Umbilical cord (tissue), 2 donors: ENCODE data around the gene CFAP157. TPM values are rescaled to one million over a fixed set of nuclear protein-coding genes. Genes with fewer than 3 reads are reported as not detected.

Experiments used
- DNase-seq: peaks from one replicate; pipeline ENCODE4 v3.0.0-alpha.2; 2015; ENCODE audit warnings: low spot score
- total RNA-seq: library from RNA; depleted of rRNA; stranded (reverse); fragments of >200 nt; gene quantifications from one replicate; pipeline ENCODE4 v1.2.3, GENCODE V29; 2014; ENCODE audit warnings: low replicate concordance; ENCODE audit not compliant: insufficient read depth

Gene CFAP157
- total RNA-seq, 1 donor from 2014 or later, result 2.9 TPM

DNA sequence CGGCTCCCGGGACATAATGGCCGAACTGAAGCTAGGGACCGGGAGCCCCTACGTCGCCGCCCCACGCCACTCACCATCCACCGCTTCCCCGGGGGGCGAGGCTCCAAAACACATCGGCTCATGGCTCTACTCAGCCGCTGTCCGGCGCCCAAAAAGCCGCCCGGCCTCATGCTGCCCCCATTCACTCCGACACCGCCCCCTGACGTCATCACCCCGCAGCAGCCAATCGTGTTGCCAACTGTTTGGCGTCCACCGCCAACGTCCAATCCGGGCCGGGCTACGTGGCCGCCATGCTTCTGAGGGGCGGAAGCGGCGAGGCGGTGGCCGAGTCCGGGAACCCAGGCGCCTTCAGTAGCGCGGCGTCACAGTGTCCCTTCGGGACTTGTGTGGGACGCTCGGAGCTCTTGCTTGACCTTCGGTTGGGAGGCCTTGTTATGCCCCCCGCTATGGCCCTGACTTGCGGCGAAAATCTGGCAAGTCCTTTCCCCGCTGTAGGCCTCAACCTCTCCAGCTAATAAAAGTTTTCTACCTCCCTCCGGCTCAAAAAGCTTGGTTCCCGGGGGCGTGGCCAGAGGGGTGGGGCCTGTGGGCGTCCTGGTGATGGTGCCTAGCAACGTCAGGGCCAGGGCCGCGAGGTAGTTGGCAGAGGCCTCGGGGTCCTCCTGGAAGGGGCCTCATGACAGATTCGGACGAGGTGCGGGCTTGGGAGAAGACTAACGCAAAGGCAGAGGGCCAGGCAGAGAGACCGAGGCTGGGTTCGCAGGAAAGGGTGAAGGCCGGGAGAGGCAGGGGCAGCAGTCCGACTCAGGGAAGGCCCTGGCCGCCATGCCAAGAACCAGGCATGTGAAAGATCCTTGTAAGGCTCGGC lies 8.9 kb downstream of the CFAP157 start, which contains the start of the genes PTRH1 and TTC16:
PTRH1 (minus strand) TSS at position 194 of the 868 bp plus-strand sequence; CDS start at position 170, 24 bp downstream.
TTC16 (plus strand) TSS at position 610 of the 868 bp plus-strand sequence; CDS start at position 677, 67 bp downstream.
- peak; percentile 98 for DNase-seq

DNA sequence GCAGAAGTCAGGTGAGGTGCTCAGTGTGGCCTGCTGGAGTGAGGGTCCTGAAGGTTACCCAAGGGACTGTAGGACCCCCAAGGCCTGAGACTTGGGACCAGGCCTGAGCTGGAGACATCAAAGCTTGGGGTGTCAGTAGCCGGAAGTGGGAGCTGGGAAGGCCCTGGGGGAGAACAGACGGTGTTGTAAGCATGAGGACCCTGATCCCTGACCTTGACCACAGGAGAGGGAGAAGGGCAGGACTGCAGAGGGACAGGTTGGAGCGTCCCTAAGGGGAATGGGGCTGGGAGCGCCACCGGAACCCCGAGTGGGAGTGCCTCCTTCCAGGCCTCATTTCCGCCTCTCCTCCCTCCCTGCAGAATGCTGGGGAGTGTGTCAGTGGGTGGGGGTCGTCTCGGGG lies 9.6 kb downstream of the CFAP157 start:
- DNase-seq, result no peak

DNA sequence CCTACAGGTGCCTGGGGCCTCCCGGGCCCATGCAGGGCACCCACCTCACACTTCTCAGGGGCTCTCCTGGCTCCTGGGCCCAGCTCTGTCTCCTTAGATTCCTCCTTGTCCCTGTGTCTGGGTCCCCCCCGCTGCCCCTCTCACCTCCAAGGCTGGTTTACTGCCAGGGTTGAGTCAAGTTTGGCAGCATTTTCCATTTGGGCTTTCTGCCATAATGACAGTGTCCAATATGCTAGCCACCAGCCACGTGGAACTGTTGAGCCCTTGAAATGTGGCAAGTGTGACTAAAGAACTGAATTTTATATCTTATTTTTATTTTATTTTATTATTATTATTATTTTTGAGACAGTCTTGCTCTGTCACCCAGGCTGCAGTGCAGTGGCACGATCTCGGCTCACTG lies 11.0 kb downstream of the CFAP157 start:
- DNase-seq, result no peak

DNA sequence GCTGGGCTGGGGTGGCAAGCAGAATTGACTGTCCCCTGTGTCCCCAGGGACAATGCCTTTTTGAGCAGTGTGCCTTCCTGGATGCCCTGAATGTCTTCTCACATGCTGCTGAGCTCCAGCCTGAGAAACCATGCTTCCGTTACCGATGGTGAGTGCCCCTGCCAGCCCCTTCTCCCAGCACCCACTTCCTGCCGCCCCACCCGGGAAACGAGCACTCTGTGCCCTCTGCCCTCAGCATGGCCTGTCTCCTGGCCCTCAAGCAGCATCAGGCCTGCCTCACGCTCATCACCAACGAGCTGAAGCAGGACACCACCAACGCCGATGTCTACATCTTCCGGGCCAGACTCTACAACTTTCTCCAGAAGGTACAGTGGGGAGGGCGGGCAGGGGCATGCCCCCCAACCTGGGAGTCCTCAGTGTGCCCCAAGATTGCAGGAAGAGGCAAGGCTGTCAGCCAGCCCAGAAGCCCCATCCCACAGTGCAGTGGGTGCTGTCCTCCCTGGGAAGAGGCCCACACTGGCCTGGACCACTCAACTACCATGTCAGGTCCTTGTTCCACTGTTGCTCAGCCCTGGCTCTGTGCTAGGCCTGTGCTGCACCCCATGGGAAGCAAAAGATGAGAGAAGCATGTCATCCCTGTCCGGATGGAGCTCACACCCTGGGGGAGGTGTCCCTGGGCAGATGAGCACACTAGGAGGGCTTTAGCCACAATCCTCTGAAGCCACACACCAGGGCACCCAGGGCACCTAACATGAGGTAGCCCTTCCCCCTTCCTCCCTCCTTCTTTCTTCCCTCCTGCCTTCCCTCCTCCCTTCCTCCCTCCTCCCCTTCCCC lies 13.5 kb downstream of the CFAP157 start:
- no peak for DNase-seq

DNA sequence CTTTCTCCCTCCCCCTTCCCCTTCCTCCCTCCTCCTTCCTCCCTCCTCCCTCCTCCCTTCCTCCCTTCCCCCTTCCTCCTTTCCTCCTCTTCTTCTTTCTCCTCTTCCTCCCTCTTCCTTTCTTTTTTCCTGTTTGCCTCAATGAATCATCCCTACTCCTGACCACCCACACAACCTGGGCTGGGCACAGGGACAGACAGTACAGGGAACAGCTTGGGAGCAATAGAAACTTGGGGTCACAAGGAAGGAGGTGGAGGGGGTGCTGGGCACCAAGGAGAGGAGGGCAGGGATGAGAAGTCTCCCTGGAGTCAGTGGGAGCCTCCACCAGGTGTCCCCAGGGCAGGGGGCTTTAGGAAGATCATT lies 14.1 kb downstream of the CFAP157 start:
- DNase-seq, result no peak

DNA sequence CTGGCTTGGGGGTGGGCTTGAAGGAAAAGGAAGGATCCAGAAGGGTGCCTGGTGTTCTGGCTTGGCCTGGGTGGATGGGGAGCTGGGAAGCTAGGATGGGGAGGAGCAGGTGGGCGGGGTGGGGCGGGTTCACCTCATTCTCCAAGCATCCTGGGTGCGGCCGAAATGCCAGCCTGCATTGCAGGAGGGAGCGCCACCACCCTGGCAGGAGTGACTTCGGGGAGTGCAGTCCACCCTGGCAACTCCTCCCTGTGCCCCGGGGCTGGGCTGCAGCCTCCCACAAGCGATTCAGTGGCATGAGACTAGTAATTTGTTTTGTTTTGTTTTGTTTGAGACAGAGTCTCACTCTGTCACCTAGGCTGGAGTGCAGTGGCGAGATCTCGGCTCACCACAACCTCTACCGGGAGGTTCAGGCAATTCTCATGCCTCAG lies 14.6 kb downstream of the CFAP157 start:
- no peak for DNase-seq

DNA sequence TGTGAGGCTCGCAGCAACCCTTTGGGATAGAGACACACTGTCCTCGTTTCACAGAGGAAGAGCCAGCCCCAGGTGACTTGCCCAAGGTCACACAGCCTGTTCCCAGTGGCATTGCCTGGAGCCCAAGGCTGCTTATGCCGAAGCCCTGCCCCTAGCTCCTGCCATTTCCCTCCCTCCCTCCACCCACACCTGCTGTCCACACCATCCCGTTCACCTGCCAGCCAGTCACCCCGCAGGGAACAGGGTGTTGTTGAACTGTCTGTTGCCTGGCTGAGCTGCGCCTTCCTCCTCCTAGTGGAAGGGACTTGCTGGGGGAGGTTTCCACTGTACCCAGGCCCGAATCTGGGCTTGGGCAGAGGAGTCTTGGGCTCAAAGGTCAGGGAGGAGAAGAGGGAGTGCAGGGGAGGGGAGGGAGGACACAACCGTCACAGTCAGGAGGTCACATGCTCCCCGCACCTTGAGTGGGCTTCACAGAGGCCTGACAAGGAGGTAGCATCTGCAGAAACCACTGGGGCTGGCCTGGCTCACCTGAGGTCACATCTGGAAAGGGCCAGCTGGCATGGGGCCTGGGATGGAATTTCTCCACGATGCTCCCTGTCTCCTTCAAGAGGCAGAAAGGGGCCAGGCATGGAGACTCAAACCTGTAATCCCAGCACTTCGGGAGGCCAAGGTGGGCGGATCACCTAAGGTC lies 15.4 kb downstream of the CFAP157 start:
- no peak for DNase-seq

DNA sequence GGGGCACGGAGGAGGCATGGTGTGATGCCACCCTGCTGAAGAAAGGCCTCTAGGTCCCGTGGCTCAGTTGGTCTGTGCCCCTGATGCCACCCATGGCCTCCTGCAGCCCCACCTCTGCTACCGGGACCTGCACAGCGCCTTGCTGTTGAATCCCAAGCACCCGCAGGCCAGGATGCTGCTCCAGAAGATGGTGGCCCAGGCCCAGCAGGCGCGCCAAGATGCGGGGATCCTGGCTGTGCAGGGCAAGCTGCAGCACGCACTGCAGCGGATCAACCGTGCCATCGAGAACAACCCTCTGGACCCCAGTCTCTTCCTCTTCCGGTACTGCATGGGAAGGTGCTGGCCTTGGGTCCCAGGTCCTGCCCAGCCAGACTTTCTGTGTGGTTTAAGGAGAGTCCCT lies 16.2 kb downstream of the CFAP157 start:
- no peak for DNase-seq

DNA sequence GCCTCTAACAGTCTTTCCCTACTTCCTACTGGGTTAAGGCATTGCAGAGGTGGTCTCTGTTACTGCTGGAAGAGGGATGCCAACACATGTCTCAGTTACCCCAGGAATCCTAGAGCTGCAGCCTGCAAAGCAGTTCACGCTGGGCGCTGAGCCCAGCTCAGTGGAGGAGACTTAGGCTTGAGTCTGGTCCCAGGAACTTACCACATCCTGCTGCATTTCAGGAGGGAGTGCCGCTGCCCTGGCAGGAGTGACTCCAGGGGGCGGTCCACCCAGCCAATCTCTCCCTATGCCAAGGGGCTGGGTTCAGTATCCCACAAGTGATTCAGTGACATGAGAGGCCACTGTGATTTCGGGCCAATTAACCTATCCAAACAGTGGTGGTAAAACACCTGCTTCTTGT lies 16.7 kb downstream of the CFAP157 start:
- DNase-seq, result no peak

DNA sequence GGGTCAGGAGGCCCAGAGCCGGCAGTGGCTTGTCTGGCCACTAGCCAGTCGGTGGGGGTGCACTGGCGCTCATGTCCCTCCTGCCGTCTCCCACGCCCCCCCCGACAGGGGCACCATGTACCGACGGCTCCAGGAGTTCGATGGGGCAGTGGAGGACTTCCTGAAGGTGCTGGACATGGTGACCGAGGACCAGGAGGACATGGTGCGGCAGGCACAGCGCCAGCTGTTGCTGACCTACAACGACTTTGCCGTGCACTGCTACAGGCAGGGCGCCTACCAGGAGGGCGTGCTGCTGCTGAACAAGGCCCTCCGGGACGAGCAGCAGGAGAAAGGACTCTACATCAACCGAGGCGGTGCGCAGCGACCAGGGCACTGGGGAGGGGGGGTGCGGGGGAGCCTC lies 17.2 kb downstream of the CFAP157 start:
- no peak for DNase-seq

DNA sequence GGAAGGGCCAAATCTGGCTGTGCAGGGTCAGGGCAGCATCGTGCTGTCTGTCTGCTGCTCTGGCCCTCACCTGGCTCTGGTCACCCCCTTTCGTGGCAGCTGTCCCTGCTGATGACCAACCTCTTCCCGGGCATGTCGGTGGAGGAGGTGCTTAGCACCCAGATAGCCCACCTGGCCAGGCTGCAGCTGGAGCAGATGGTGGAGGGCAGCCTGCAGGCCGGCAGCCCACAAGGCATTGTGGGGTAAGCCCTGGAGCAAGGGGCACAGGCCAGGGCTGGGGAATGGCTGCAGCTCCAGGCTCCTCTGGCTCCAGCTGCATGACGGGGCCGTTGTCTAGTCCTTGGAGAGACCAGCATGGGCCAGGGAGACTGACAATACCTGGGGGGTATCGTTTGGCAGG lies 20.1 kb downstream of the CFAP157 start:
- DNase-seq, result no peak

DNA sequence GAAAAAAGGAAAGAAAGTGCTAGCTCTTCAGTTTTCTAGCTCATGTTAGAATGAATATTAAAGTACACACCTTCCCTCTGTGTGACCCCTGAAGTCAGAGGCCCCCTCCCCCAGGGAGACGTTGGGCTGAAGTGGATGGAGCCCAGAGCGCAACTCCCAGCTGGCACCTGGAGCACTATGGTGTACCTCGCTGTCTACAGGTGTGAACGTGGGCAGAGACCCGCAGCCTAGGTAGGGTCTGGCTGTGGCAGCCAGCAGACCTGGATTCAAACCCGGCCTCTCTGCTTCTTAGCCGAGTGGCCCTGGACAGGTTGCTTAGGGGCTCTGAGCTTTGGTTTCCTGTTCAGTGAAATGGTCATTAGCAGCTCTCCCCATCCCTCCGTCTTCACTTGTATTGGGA lies 22.0 kb downstream of the CFAP157 start:
- no peak for DNase-seq

DNA sequence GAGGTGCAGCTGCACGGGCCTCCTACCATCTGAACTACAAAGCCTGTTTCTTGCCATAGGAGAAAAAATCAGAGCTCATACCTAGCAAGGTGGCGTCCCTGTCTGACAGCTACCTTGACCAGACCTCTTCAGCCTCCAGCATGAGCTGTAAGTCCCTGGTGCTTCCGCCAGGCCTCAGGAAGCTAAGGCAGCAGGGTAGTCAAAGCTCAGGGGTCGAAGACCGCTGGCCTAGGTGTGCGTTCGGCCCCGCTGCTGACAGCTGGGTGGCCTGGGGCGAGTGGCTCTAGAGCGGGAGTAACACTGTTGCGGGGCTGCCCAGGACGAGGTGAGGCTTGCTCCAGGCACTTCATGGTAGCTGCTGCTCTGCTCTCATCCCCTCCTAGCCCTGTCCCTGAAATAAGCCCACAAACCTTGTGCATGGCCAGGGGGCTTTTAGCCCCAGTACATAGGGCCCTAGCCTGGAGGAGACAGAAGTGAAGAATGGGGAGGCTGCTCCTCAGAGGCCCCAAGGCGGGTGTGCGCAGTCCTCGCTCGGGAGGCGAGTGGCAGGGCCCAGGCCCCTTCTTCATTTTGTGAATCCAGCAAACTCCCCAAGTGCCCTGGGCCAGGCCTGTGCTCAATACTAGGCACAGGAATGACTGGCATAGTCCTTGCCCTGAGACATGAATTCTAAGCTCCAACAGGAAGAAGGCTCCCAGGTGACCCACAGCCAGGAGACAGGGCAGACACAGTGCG lies 22.9 kb downstream of the CFAP157 start:
- DNase-seq, result no peak

DNA sequence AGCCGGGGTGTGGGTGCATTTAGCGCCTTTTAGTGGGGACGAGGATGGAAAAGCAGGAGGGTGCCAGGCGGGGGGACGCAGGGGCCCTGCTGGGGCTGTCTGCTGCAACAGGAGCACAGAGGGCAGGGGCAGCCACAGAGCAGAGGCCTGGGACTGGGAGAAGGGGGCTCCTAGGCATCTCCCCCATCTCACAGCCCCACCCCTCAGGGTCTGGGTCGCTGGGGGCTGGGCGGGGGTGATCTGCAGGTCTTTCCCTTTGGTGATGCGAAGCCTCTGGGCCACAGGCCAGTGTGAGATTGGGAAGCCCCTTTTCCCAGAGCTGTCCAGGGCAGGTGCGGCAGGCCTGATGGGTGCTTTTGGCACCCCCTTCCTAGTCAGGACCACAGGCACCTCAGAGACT lies 23.5 kb downstream of the CFAP157 start:
- no peak for DNase-seq

DNA sequence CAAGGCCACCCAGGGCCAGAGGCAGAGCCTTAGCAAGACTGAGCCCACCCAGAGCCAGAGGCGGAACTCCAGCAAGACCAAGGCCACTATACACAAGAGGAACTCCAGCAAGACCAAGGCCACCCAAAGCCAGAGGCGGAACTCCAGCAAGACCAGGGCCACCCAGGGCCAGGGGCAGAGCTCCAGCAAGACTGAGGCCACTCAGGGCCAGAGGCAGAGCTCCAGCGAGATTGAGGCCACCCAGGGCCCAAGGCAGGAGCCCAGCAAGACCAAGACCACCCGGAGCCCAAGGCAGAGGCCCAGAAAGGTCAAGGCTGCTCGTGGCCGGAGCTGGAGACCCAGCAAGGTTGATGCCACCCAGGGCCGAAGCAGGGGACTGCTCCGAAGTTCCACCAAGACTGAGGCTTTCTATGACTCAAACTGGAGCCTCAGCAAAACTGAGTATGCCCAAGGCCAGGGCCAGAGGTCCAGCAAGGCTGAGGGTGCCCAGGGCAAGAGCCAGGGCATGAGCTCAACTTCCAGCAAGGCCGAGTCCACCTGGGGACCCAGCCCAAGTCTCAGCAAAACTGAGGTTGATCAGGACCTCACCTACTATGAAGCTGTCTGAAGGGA lies 24.1 kb downstream of the CFAP157 start:
- DNase-seq, result no peak

DNA sequence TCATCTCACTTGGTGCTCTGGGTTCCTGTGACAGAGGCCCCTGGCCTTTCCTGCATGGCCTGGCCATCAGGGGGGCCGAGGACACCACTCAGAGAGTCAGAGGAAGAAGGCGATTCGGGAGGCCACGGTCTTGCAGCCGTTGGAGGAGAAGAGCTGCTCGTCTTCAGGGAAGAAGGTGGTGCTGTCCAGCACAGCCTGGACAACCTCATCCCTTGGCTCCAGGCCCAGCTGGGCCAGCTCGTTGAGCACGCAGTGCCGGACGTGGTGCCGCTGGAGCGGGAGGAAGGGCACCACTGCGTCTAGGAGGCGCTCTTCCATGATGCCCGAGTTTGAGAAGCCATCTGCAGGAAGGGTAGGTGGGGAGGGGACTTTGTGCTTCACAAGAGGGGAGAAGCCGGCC lies 25.1 kb downstream of the CFAP157 start:
- no peak for DNase-seq

DNA sequence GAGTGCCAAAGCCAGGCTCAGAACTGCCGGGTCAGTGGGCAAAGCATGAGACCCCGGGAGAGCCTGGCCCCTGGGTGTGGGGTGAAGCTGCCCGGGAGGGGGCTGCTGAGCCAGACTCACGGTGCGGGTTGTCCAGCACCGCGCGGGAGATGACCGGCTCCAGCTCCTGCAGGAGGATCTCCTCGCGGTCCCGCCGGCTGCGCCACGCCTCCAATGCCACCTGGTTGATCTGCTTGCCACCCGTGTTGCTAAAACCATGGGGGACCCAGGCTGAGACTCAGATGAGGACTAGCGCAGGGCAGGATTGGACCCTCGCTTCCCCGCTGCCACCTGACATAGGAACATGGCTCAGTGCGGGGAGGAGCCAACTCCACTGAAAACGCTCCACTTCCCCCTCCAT lies 25.7 kb downstream of the CFAP157 start:
- DNase-seq, result no peak

DNA sequence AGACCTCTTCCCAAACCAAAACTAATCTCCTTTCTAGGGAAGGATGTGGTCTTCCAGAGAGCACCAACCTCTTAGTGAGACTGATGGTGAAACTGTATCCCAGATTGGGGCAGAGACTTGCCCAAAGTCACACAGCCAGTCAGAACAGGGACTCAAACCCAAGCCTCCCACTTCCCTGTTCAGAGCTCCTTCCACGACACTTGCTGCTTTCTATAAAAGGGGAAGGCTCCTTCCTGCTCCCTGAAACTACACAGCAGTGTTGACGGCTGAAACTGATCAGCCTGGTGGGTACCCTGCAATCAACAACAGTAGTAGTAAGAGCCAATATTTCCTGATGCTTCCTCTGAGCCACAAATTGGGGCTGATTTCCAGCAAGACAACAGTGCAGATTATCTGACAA lies 26.8 kb downstream of the CFAP157 start:
- DNase-seq, result no peak

DNA sequence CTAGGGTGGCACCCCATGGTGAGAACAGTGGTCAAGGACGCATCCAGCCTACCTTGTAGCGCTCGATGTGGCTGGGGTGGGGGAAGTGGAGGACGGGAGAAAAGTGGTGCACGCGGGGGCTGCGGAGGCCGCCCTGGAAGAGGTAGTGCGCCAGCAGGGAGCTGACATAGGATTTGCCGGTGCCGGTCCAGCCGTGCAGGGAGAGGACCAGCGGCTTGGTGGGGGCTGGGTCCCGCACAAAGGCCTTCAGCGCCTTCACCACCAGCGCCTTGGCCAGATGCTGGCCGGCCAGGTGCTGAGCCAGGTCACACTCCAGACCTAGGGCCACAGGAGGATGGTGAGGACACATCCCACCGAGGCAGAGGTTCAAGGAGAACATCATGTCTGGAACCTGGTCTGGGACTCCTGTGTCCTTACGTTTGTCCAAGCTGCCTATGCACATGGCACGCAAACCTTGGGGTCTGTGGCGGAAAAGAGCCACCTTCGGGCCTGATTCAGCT lies 27.5 kb downstream of the CFAP157 start:
- no peak for DNase-seq

DNA sequence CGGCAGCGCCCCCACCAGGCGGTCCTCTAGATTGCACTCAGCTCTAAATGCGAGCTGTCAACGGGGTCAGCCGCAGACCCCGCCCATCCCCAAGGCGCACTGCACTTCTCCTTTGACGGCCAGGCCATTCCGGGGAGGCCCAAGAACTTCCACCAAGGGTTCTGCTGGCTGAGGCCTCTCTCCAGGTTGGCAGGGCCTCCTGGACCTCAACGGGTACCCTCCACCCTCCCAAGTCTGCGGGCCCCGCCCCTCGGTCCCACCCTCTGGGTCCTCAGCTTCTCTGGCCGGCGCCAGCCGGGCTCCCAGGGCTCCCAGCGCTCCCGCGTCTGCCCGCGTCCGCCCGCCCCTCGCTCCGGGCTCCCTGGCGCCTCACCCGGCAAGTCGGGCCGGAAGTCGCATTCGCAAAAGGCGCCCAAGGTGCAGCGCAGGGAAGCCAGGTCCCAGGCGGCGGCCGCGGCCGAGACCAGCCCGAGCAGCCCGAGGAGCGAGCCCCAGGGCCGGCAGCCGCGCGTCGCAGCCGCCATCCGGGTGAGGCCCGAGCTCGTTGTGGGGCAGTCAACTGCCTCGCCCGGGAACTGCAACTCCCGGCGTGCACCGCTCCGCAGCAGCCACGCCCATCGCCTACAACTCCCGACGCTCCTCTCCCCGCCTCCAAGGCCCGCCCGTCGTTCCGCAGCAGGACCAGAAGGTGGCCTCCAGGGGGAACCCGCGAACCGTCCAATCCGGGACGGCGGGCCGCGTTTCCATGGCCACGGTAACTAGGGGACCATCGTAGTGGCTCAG lies 28.1 kb downstream of the CFAP157 start, which contains the start of gene TOR2A:
TOR2A (minus strand) TSS at position 548 of the 783 bp plus-strand sequence; CDS start at position 524, 24 bp downstream.
- peak; percentile 99 for DNase-seq
